ENCODE data around the gene ELOVL3.

ELOVL3 gene

GRCh38 chr10:102231357-102232318 is 5.5 kb downstream of the ELOVL3 start:
- H3K4me1 ChIP-seq (ENCODE audit: insufficient read depth, low read length) = peaks cover 6% of the 10 kb centered on the region
- no peak overlapping the region for H3K27ac ChIP-seq (ENCODE audit: low read length)
- no peak overlapping the region for H3K4me2 ChIP-seq (ENCODE audit: insufficient read depth, low read length)

GRCh38 chr10:102233997-102234396 is 7.9 kb downstream of the ELOVL3 start:
- no peak for ATAC-seq (ENCODE audit: insufficient read depth, low read depth)
- H3K36me3 ChIP-seq (ENCODE audit: insufficient read depth, low read length) = no peaks in the 10 kb centered on the region
- DNase-seq = no peak
- H3K4me2 ChIP-seq (ENCODE audit: insufficient read depth, low read length) = no peak overlapping the region
- H3K79me2 ChIP-seq (ENCODE audit: insufficient read depth, low read length) = no peaks in the 10 kb centered on the region
- H3K9me3 ChIP-seq (ENCODE audit: insufficient read depth, low read length, severe bottlenecking) = no peaks in the 10 kb centered on the region
- no peak overlapping the region for H3K27ac ChIP-seq (ENCODE audit: low read length)
- H3K4me3 ChIP-seq (ENCODE audit: low read depth in 1 of 2, low read length in 2 of 2) = no peak overlapping the region
- peaks cover 6% of the 10 kb centered on the region for H3K4me1 ChIP-seq (ENCODE audit: insufficient read depth, low read length)
- H3K27me3 ChIP-seq (ENCODE audit: insufficient read depth, low read length, poor library complexity) = peaks cover 22% of the 10 kb centered on the region
- no peak overlapping the region for H2AFZ ChIP-seq (ENCODE audit: low read depth, low read length)
- TF ChIP-seq EZH2 (IDR thresholded peaks at IDR 0.05; ENCODE audit: borderline replicate concordance, low read depth, low read length, severe bottlenecking) = no peak
- TF ChIP-seq, protein P1, sequence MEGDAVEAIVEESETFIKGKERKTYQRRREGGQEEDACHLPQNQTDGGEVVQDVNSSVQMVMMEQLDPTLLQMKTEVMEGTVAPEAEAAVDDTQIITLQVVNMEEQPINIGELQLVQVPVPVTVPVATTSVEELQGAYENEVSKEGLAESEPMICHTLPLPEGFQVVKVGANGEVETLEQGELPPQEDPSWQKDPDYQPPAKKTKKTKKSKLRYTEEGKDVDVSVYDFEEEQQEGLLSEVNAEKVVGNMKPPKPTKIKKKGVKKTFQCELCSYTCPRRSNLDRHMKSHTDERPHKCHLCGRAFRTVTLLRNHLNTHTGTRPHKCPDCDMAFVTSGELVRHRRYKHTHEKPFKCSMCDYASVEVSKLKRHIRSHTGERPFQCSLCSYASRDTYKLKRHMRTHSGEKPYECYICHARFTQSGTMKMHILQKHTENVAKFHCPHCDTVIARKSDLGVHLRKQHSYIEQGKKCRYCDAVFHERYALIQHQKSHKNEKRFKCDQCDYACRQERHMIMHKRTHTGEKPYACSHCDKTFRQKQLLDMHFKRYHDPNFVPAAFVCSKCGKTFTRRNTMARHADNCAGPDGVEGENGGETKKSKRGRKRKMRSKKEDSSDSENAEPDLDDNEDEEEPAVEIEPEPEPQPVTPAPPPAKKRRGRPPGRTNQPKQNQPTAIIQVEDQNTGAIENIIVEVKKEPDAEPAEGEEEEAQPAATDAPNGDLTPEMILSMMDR (IDR thresholded peaks at IDR 0.05; ENCODE audit: borderline replicate concordance, extremely low read depth, low read length, poor library complexity, severe bottlenecking) = no peak
- 0 out of 2 replicates have a peak, but pooled peaks cover 4% of the 10 kb centered on the region for H4K20me1 ChIP-seq (ENCODE audit: insufficient read depth, low read length)
- H3K9ac ChIP-seq (ENCODE audit: low read depth, low read length) = no peak overlapping the region

More at GRCh38 chr10:102231357-102232318, 5.5 kb downstream of the ELOVL3 start:
- DNase-seq (peak; percentile 43), ATAC-seq (ENCODE audit: insufficient read depth, low read depth) (peak; percentile 59)
- Histone ChIP-seq H4K20me1 (ENCODE audit: insufficient read depth, low read length) (0 out of 2 replicates have a peak, but pooled peaks cover 4% of the 10 kb centered on the region), H3K9ac (ENCODE audit: low read depth, low read length) (no peak overlapping the region), H3K4me3 (ENCODE audit: low read depth in 1 of 2, low read length in 2 of 2) (no peak overlapping the region), H3K27me3 (ENCODE audit: insufficient read depth, low read length, poor library complexity) (peaks cover 20% of the 10 kb centered on the region), H3K79me2 (ENCODE audit: insufficient read depth, low read length) (no peaks in the 10 kb centered on the region), H3K9me3 (ENCODE audit: insufficient read depth, low read length, severe bottlenecking) (no peaks in the 10 kb centered on the region), H2AFZ (ENCODE audit: low read depth, low read length) (no peak overlapping the region), H3K36me3 (ENCODE audit: insufficient read depth, low read length) (no peaks in the 10 kb centered on the region)
- TF ChIP-seq, protein P1 (IDR thresholded peaks at IDR 0.05; ENCODE audit: borderline replicate concordance, extremely low read depth, low read length, poor library complexity, severe bottlenecking) = peak; percentile 76
- no peak for TF ChIP-seq EZH2 (IDR thresholded peaks at IDR 0.05; ENCODE audit: borderline replicate concordance, low read depth, low read length, severe bottlenecking)

DNA sequence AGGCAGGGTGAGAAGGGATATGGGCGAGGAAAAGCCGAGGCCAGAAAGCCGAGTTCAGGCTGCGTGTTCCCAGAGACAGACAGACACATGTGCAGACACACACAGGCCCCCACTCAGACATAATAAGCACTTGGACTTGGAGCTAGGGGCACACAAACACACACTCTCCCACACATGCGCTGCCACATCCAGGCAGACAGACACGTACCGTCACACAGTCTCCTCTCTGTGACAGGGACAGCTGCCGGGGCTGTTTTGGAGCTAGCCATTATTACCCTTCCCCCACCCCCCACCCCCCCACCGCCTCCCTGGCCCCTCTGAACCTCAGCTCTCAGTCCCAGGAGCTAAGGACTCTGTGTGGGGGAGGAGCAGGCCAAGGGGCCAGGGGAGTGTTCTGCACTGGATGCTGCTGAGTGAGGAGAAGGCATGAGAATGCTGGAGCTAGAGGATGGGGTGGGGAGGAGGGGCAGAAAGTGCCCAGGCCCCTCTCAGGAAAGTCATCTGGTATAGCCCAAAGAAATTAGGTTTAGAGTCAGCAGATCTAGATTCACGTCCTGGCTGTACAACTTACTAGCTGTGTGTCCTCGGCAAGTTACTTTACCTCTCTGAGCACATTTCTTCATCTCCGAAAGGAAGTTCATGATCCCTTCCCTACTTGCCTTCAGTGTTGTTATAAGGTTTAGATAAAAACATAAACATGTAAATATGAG is 8.9 kb downstream of the ELOVL3 start:
- peaks cover 3% of the 10 kb centered on the region for H3K4me1 ChIP-seq (ENCODE audit: insufficient read depth, low read length)
- no peak overlapping the region for H3K27ac ChIP-seq (ENCODE audit: low read length)
- peaks cover 22% of the 10 kb centered on the region for H3K27me3 ChIP-seq (ENCODE audit: insufficient read depth, low read length, poor library complexity)
- H3K9me3 ChIP-seq (ENCODE audit: insufficient read depth, low read length, severe bottlenecking) = no peaks in the 10 kb centered on the region
- H3K4me2 ChIP-seq (ENCODE audit: insufficient read depth, low read length) = no peak overlapping the region
- 0 out of 2 replicates have a peak, but pooled peaks cover 4% of the 10 kb centered on the region for H4K20me1 ChIP-seq (ENCODE audit: insufficient read depth, low read length)
- no peak for TF ChIP-seq EZH2 (IDR thresholded peaks at IDR 0.05; ENCODE audit: borderline replicate concordance, low read depth, low read length, severe bottlenecking)
- TF ChIP-seq, protein P1 (IDR thresholded peaks at IDR 0.05; ENCODE audit: borderline replicate concordance, extremely low read depth, low read length, poor library complexity, severe bottlenecking) = no peak
- H3K4me3 ChIP-seq (ENCODE audit: low read depth in 1 of 2, low read length in 2 of 2) = no peak overlapping the region
- no peaks in the 10 kb centered on the region for H3K36me3 ChIP-seq (ENCODE audit: insufficient read depth, low read length)
- DNase-seq = no peak
- H3K9ac ChIP-seq (ENCODE audit: low read depth, low read length) = no peak overlapping the region
- no peak overlapping the region for H2AFZ ChIP-seq (ENCODE audit: low read depth, low read length)
- no peaks in the 10 kb centered on the region for H3K79me2 ChIP-seq (ENCODE audit: insufficient read depth, low read length)
- no peak for ATAC-seq (ENCODE audit: insufficient read depth, low read depth)
